Thyroid gland (tissue), 4 donors: Measurements from ENCODE around the gene FUT3.

ENCODE experiments used
- CTCF ChIP-seq, 6 experiments: fragments of 200-600 bp in 3 of 6; fragments of 450-650 bp in 3 of 6; sonication (generic) in 3 of 6; IDR thresholded peaks; one replicate each; pipeline ENCODE4 v1.5.1; 2016 to 2019; ENCODE audit warnings: antibody characterized with exemption in 6 of 6, mild to moderate bottlenecking in 2 of 6, inconsistent platforms in 1 of 6, moderate library complexity in 1 of 6
- POLR2A ChIP-seq, 2 donors: fragments of 450-650 bp; IDR thresholded peaks; one replicate each; pipeline ENCODE4 v1.6.1; 2017; ENCODE audit warnings: antibody characterized with exemption in 2 of 2, mild to moderate bottlenecking in 2 of 2, moderate library complexity in 1 of 2

GRCh38 chr19:5863030-5863665 lies 11.9 kb upstream of the FUT3 start:
- TF ChIP-seq CTCF (IDR thresholded peaks at IDR 0.05) = no peak
- TF ChIP-seq POLR2A (IDR thresholded peaks at IDR 0.05) = no peak
